Measurements from ENCODE around the gene TNNI2.
A peak's percentile ranks its signal among the peaks of the same experiment; 100 is the strongest.

Gene TNNI2

DNA sequence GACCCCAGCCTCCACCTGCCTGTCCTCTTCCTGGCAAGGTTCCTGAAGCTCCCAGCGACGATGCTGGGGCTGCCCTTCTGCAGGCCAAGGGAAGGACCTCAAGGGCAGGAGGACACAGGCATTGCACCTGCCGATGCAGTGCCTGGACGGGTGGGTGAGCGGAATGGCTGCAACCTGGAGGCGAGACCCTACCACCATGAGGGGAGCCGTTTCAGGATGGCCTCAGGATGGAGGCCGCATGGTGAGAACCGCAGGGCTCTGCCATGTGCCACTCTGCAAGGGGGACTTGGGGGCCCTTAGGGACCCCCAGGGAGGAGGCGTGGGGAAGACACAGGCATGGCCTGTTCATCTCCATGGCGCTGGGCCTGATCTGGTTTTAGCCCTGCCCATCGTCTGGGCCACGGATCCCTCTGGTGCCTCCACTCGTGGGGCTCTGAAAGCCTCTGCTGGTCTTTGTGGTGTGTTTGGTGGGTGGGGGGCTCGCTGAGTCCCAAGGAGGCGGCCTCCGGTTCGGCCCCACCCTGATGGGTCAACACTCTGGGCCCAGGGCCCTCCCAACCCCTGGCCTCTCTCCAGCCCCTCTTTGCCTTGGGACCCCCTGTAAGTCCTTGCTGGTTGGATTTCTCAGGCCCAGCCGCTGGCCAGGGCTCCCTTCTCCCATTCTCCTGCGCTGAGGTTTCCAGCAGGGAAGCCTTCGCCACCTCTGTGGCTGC lies 12.8 kb downstream of the TNNI2 start:
- DNase-seq (ENCODE audit: insufficient read length, low spot score) (no peak), FAIRE-seq (peak; percentile 62)
- no peak for TF ChIP-seq POLR2AphosphoS5 (IDR thresholded peaks at IDR 0.05; ENCODE audit: low read depth, low read length)
- TF ChIP-seq SPI1 (IDR thresholded peaks at IDR 0.05; ENCODE audit: low read depth, low read length), result no peak
- TF ChIP-seq POU2F2 (IDR thresholded peaks at IDR 0.05; ENCODE audit: low read depth, low read length), result no peak
- TF ChIP-seq TAF1 (IDR thresholded peaks at IDR 0.05; ENCODE audit: low read depth, low read length), result no peak
- no peak for TF ChIP-seq PAX5 (IDR thresholded peaks at IDR 0.05; ENCODE audit: insufficient read depth, low read length, severe bottlenecking)
- no peak for TF ChIP-seq POLR2A (IDR thresholded peaks at IDR 0.05; ENCODE audit: low read depth, low read length)

- no peak for FAIRE-seq
- no peak for DNase-seq (ENCODE audit: insufficient read length, low spot score)
- TF ChIP-seq TAF1 (IDR thresholded peaks at IDR 0.05; ENCODE audit: low read depth, low read length), result no peak
- no peak for TF ChIP-seq SPI1 (IDR thresholded peaks at IDR 0.05; ENCODE audit: low read depth, low read length)
- no peak for TF ChIP-seq POLR2AphosphoS5 (IDR thresholded peaks at IDR 0.05; ENCODE audit: low read depth, low read length)
- TF ChIP-seq POU2F2 (IDR thresholded peaks at IDR 0.05; ENCODE audit: low read depth, low read length), result no peak
- no peak for TF ChIP-seq POLR2A (IDR thresholded peaks at IDR 0.05; ENCODE audit: low read depth, low read length)
These were observed 13.6 kb downstream of the TNNI2 start for GRCh38 chr11:1852271-1852876.

DNA sequence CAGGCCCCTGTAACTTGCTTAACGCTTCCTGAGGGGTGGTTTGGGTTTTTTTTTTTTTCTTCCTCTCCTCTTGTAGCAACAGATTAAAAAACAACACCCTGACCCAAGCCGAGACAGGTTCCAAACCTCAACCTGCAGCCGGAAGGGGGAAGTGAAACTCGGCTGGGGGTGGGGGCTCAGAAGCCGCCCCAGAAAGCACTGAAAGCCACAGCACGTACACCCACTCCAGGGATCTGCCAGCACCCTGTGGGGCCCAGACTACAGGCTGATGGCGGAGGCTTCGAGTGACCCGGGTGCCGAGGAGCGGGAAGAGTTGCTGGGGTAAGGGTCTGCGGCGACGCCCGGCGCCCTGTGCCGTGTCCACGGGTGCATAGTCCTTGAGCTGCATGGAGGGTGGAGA lies 14.1 kb downstream of the TNNI2 start, which contains the start of gene LSP1:
Gene LSP1 (plus strand): TSS at position 208 of the 400 bp plus-strand sequence. CDS start 61 bp downstream, at position 269.
- DNase-seq (ENCODE audit: insufficient read length, low spot score) (peak; percentile 94), FAIRE-seq (peak; percentile 99)
- TF ChIP-seq TAF1 (IDR thresholded peaks at IDR 0.05; ENCODE audit: low read depth, low read length) (peak; percentile 86), PAX5 (IDR thresholded peaks at IDR 0.05; ENCODE audit: insufficient read depth, low read length, severe bottlenecking) (peak; percentile 68), POLR2A (IDR thresholded peaks at IDR 0.05; ENCODE audit: low read depth, low read length) (peak; percentile 96), POU2F2 (IDR thresholded peaks at IDR 0.05; ENCODE audit: low read depth, low read length) (peak; percentile 93), SPI1 (IDR thresholded peaks at IDR 0.05; ENCODE audit: low read depth, low read length) (peak; percentile 100), POLR2AphosphoS5 (IDR thresholded peaks at IDR 0.05; ENCODE audit: low read depth, low read length) (peak; percentile 91)

DNA sequence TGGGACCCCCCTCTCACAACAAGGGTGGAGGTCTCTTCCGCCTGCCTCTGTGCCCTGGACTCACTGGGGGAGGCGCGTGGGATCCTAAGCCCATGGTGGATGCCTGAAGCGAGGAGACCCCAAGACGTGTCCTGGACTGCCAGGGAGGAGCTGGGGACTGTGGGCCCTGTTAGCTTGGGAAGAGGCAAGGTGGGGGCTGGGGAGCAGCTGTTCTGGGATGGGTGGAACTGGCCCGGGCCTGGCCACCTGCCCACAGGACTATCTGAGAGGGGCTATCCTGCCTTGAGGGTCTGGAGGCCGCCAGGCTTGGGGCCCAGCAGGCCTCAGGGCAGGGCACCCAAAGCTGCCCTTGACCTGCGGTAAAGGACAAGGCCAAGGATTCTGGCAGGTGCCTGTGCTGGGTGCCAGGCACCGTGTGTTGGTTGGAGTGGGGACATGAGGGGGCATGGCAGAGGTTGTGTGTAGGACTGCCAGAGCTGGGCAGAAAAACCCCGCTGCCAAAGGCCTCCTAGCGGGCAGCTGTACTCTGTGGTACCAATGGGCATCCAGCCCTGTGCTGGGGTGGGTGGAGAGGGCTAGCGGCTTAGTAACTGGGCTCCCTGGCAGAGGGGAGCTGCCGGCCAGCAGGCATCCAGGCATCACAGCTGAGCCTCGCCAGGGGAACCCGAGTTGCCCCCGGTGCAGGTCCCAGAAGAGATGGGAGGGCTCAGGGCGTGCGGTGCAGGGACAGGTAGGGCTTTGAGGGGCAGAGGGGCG lies 14.8 kb downstream of the TNNI2 start:
- no peak for DNase-seq (ENCODE audit: insufficient read length, low spot score)
- peak; percentile 33 for FAIRE-seq

GRCh38 chr11:1854132-1854948 lies 15.6 kb downstream of the TNNI2 start:
- TF ChIP-seq POLR2A (IDR thresholded peaks at IDR 0.05; ENCODE audit: low read depth, low read length) (peak; percentile 61), TAF1 (IDR thresholded peaks at IDR 0.05; ENCODE audit: low read depth, low read length) (0 out of 2 replicates have a peak, but pooled peaks have one; percentile 23), SPI1 (IDR thresholded peaks at IDR 0.05; ENCODE audit: low read depth, low read length) (no peak)
- DNase-seq (ENCODE audit: insufficient read length, low spot score) (peak; percentile 66), FAIRE-seq (peak; percentile 91)

More for the DNA sequence above, 14.8 kb downstream of the TNNI2 start:
- TF ChIP-seq POU2F2 (IDR thresholded peaks at IDR 0.05; ENCODE audit: low read depth, low read length) (no peak), POLR2A (IDR thresholded peaks at IDR 0.05; ENCODE audit: low read depth, low read length) (no peak), TAF1 (IDR thresholded peaks at IDR 0.05; ENCODE audit: low read depth, low read length) (no peak), SPI1 (IDR thresholded peaks at IDR 0.05; ENCODE audit: low read depth, low read length) (no peak), PAX5 (IDR thresholded peaks at IDR 0.05; ENCODE audit: insufficient read depth, low read length, severe bottlenecking) (no peak), POLR2AphosphoS5 (IDR thresholded peaks at IDR 0.05; ENCODE audit: low read depth, low read length) (no peak)

- peak; percentile 88 for DNase-seq (ENCODE audit: insufficient read length, low spot score)
- TF ChIP-seq TAF1 (IDR thresholded peaks at IDR 0.05; ENCODE audit: low read depth, low read length) (no peak), POU2F2 (IDR thresholded peaks at IDR 0.05; ENCODE audit: low read depth, low read length) (peak; percentile 81), PAX5 (IDR thresholded peaks at IDR 0.05; ENCODE audit: insufficient read depth, low read length, severe bottlenecking) (peak; percentile 99), SPI1 (IDR thresholded peaks at IDR 0.05; ENCODE audit: low read depth, low read length) (peak; percentile 64), POLR2AphosphoS5 (IDR thresholded peaks at IDR 0.05; ENCODE audit: low read depth, low read length) (0 out of 2 replicates have a peak, but pooled peaks have one; percentile 9), POLR2A (IDR thresholded peaks at IDR 0.05; ENCODE audit: low read depth, low read length) (peak; percentile 43; the same call in 1 of the 2 replicates)
- no peak for FAIRE-seq
These were observed 16.4 kb downstream of the TNNI2 start for GRCh38 chr11:1854949-1855885.

DNA sequence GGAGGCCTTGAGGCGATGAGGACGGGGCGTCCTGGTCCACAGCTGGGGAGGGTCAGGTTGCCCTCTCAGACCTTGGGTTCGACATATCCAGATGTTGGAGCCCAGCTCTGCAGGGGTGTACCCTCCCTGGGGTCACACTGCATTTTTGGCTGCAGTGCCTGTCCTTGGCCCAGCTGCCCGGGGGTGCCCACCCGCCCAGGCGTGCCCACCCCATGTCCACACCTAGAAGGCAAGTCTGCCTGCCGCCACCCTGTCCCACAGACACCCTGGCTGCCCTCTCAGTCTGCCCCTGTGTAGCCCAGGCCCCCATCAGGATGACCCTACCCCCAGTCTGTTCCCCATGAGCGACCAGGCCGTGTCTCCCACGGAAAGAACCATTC lies 17.1 kb downstream of the TNNI2 start:
- TF ChIP-seq SPI1 (IDR thresholded peaks at IDR 0.05; ENCODE audit: low read depth, low read length) (no peak), POLR2A (IDR thresholded peaks at IDR 0.05; ENCODE audit: low read depth, low read length) (0 out of 2 replicates have a peak, but pooled peaks have one; percentile 5), POU2F2 (IDR thresholded peaks at IDR 0.05; ENCODE audit: low read depth, low read length) (no peak), POLR2AphosphoS5 (IDR thresholded peaks at IDR 0.05; ENCODE audit: low read depth, low read length) (no peak), TAF1 (IDR thresholded peaks at IDR 0.05; ENCODE audit: low read depth, low read length) (no peak)
- FAIRE-seq, result peak; percentile 54
- no peak for DNase-seq (ENCODE audit: insufficient read length, low spot score)

All from GM12891 (cell line).